Measurements from ENCODE around the gene SSH2. TPM values are rescaled to one million over a fixed set of nuclear protein-coding genes. Genes with fewer than 3 reads are reported as not detected.

Gene SSH2
- total and polyA plus RNA-seq, 9 of the 15 experiments (the other 6 are each of a cell fraction or from before 2014, with no cell fraction given) = 3.9 to 16.1 (median 10.2) TPM

GRCh38 chr17:29726715-29727252 lies 203.2 kb downstream of the SSH2 start (continued):
- TF ChIP-seq EGR1 (conservative IDR thresholded peaks at IDR 0.05) = no peak
- TF ChIP-seq ZNF444 (CRISPR knock-in tag; IDR thresholded peaks at IDR 0.05) = 0 out of 2 replicates have a peak, but pooled peaks have one; percentile 13
- TF ChIP-seq SPI1 (IDR thresholded peaks at IDR 0.05; ENCODE audit: borderline replicate concordance, low read depth, low read length) = peak; percentile 84
- no peak for TF ChIP-seq ZNF184 (CRISPR knock-in tag; IDR thresholded peaks at IDR 0.05)
- no peak for TF ChIP-seq CBFB (CRISPR knock-in tag; IDR thresholded peaks at IDR 0.05)
- TF ChIP-seq ZC3H4 (CRISPR knock-in tag; IDR thresholded peaks at IDR 0.05; ENCODE audit: borderline replicate concordance) = no peak
- no peak for TF ChIP-seq ZNF280A (IDR thresholded peaks at IDR 0.05; ENCODE audit: low read depth, partially characterized antibody)
- peak; percentile 83 for TF ChIP-seq RNF2 (IDR thresholded peaks at IDR 0.05)
- no peak for TF ChIP-seq SRSF9 (IDR thresholded peaks at IDR 0.05; ENCODE audit: borderline replicate concordance, low read depth, low read length)
- no peak for TF ChIP-seq ZNF77 (CRISPR knock-in tag; IDR thresholded peaks at IDR 0.05)
- no peak for TF ChIP-seq ZNF699 (CRISPR knock-in tag; IDR thresholded peaks at IDR 0.05; ENCODE audit: insufficient replicate concordance)
- TF ChIP-seq JUND (IDR thresholded peaks at IDR 0.05; ENCODE audit: borderline replicate concordance, low read depth, low read length) = peak; percentile 45
- TF ChIP-seq JUND (tag; IDR thresholded peaks at IDR 0.05; ENCODE audit: borderline replicate concordance, low read depth, low read length) = peak; percentile 78; the same call in 2 of the 3 replicates
- peak; percentile 81 for TF ChIP-seq ZNF592 (IDR thresholded peaks at IDR 0.05)
- TF ChIP-seq SMARCA4 (IDR thresholded peaks at IDR 0.05) = peak; percentile 93
- peak; percentile 46 to 66 for TF ChIP-seq NCOA2 (IDR thresholded peaks at IDR 0.05; ENCODE audit: partially characterized antibody in 2 of 2)
- TF ChIP-seq HIVEP1 (CRISPR knock-in tag; IDR thresholded peaks at IDR 0.05) = no peak
- TF ChIP-seq ATF3 (IDR thresholded peaks at IDR 0.05) = peak; percentile 79
- TF ChIP-seq ATF3 (CRISPR knock-in tag; conservative IDR thresholded peaks at IDR 0.05) = no peak
- peak; percentile 71 for TF ChIP-seq CCNT2 (IDR thresholded peaks at IDR 0.05; ENCODE audit: borderline replicate concordance, extremely low read depth, insufficient read length, low read depth, low read length)
- no peak for TF ChIP-seq TRIM28 (IDR thresholded peaks at IDR 0.05)
- peak; percentile 65 for TF ChIP-seq GATAD2B (IDR thresholded peaks at IDR 0.05; ENCODE audit: borderline replicate concordance)
- no peak for TF ChIP-seq NFATC3 (IDR thresholded peaks at IDR 0.05)
- no peak for TF ChIP-seq HNRNPLL (IDR thresholded peaks at IDR 0.05; ENCODE audit: low read depth, low read length, poor library complexity, severe bottlenecking)
- peak; percentile 41; the same call in 1 of the 2 replicates for TF ChIP-seq ELF1 (tag; IDR thresholded peaks at IDR 0.05)
